DMS53 (cell line): Measurements from ENCODE around the gene PGF.

ENCODE experiments used
- DNase-seq: peaks from one replicate; lab custom pipeline; 2025; lab: John Stamatoyannopoulos, UW

The PGF gene

DNA sequence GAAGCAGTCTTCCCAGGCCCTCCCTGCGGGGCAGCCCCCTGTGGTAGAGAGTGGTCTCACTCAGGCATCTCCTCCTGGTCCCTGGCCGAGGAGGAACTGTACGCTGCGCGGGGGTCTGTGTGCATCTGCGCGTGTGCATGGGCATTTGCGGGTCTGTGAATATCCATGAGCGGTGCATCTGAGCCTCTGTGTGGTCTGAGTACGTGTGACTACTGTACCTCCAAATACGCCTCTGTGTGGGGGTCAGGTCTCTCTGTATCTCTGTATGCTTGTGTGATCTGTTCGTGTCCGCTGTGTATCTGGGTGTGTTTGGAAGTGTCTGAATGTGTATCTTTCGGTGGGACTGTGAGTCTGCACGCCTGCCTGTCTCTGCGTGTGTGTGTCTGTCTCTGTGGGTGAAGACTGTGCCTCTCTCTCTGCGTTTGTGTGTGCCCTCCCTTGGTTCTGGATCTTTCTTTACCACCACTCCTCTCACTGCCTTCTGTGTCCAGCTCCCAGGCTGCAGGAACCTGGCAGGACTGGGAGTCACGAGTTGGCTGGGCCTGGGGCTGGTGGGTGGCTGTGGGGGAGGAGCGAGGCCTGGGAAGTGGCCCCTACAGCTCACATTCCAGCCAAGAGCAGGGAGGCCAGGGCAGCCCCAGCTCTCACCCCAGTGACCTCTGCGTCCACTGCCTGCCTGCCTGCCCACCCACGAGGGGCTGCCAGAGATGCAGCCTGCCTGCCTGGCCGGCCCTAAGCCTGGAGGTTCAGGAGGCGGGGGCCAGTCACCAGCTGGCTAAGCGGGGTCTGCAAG is 1.1 kb upstream of the PGF start:
- DNase-seq: no peak

- DNase-seq: no peak
Measured at GRCh38 chr14:74956027-74956279, 556 bp upstream of the PGF start.

DNA sequence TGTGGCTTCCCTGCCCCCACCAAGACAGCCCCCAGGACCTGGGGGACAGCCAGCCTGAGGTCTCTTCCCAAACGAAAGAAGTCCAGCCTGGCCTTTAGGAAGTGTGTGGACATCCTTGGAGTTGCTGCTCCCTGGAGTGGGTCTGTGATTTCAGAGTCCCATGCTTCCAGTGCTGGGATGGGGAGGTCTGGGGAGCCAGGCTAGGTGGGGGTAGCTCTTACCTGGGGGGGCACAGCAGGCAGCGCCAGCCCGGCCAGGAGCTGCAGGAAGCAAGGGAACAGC is 509 bp downstream of the PGF start:
- DNase-seq: peak; percentile 27

- DNase-seq: peak; percentile 17
Measured at GRCh38 chr14:74954232-74954946, 1.0 kb downstream of the PGF start.

GRCh38 chr14:74953686-74954085 is 1.7 kb downstream of the PGF start:
- no peak for DNase-seq

- DNase-seq: no peak
Measured at GRCh38 chr14:74952697-74953484, 2.5 kb downstream of the PGF start.

DNA sequence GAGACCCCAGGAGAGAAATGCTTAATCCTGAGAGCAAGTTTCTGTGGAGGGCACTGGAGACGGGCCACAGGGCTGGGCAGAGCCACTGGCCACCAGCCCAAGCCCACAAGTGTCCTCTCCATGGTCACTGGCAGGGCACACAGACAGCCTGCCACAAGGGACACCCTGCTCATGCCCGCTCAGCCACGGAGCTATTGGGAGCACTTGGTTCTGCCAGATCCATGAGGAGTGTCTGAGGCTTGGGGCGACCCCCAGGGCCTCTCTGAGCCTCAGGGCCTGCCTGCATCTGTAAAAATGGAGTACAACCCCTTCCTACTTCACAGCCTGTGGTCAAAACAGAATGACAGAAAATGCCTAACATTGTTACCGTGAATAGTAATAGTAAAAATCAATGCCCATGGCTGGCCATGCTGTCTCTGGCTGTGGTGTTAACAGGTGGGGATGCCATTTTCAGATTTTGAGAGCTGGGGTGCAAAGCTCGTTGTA is 3.2 kb downstream of the PGF start:
- no peak for DNase-seq

DNA sequence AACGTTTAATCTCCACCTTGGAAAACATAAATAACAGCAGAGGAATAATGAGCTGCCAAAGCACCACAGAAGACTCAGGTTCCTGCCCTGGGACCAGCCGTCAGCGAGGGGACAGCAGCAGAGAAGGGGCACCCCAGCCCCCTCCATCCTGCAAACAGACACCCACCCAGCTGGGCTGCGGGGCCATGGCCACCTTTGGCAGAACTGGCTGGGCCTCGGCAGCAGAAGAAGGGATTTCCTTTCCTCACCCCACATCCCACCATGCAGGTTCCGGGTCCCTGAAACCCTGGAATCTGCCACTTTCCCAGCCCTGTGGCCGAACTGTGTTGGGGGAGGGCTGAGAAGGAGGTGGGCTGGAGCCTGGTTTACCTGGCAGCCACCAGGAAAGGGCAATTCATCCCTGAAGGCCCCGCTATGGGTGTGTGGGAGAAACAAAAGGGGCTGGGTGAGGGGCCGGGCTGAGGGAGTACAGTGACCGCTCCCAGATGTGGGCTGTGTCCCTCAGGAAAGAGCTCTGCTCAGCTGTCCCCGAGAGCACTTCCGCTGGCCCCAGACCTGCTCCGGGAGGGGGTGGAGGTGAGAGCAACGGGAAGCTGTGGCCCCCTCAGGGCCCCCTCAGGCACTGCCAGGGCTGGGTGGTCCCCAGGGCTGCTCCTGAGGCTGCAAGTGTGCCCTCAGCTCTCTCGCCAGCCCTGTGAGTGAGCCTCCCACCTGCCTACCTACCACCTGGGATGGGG is 3.8 kb downstream of the PGF start:
- no peak for DNase-seq

- peak; percentile 9 for DNase-seq
Measured at GRCh38 chr14:74950795-74951442, 4.5 kb downstream of the PGF start.

DNA sequence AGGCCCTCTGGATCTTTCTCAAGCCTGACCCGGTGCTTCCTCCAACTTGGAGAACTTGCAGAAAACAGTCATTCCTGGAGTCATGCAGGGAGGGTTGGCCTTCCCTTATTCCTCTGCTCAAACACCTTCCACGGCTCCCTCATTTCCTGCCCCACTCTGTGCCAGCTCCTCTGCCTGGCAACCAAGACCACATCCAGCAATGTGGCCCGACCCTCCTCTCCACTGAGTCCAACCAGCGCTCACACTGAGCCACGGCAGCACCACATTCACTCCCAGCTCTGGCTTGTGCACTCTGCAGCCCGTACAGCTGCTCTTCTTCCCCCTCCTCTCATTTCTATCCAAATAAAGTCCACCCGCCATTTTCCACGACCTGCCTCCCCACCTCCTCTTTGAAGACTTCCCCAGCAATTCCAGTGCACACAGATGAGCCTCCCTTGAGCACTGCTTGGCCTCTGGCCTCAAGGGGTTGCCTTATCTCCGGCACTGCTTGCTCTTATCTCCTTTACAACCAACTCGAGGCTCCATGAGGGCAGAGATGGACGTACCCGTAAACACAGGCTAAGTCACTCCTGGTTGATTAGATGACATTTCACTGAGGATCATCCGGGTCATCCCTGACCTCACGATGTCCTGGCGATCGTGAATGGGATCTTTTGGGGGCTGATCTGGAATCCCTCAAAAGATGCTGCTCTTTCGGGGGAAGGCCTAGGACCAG is 5.4 kb downstream of the PGF start:
- no peak for DNase-seq

GRCh38 chr14:74949191-74949601 is 6.2 kb downstream of the PGF start:
- DNase-seq: no peak

DNA sequence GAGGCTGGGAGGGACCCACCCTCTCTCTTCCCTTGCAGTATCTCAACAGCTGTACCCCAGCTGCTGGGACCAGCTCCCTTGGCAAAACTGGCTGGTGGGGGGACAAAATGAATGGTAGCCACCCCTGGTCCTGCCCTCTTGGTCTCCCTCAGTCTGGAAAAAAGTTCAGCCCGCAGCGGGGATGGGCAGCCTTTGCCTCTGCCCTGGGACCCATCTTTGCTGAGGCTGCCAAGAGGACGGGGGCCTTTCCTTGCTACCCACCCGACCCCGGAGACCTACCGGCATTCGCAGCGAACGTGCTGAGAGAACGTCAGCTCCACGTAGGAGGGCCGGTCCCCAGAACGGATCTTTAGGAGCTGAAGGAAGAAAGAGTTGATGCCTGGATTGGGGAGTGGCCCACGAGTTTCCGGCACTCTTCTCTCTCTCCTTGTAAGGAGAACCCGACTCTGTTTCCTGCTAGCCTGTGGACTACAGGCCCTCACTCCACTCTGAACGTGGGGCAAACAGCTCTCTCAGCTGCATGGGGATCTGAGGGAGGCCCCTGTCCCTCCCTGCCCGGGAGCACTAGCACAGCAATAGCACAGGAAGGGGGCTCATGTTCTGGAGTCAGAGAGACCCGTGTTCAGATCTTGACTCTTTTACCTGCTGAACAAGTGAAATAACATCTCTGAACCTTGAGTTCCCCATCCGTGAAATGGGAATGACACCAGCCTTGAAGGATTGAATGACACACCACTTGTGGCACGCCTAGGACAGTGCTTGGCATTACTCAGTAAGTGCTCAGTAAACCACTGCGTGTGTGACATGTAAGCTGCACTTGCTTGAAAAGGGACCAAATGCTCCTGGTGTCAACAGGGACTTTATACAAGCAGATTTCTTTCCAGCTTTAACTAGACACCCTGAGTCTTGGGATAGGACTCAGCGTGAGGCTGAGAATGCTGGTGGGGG is 6.9 kb downstream of the PGF start:
- DNase-seq: no peak

DNA sequence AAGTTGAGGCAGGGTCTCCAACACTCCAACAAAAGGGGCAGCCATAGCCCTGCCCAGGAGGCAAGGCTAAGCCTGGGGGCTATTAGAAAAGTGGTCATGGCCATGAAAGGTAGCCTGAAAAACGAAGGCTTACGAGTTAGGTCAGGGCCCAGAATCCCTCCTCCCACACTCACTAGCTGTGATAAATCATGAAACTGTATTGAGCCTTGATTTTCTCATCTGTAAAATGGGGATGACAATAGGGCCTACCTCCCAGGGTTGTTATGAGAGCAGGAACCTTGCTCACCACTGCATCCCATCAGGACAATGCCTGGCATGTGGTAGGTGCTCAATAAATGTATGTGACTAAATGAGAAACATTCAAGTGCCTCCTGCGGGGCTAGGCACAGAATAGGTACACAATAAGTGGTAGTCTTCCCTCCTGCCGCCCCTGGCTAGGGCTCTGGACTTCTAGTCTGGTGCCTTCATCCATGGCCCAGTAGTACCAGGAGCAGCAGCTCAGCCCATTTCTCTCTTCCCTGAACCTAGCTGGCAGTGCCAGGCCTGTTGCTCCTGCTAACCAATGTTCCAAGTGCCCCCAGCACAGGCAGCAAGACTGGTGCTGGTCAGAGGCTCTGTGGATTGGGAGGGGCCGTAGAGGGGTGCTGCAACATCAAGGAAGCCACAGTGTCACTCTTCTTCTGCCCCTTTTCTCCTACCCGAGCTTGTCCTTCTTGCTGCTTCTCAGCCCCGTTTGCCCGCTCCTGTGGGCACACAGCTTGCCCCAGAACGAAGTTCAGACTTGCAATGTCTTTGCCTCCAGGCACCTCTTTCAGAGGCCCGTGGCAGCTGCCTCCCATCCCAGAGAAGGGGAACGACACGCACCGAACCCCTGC is 7.8 kb downstream of the PGF start:
- DNase-seq: no peak

GRCh38 chr14:74946659-74947281 is 8.6 kb downstream of the PGF start:
- peak; percentile 53 for DNase-seq

- DNase-seq: peak; percentile 83
Measured at GRCh38 chr14:74945852-74946658, 9.3 kb downstream of the PGF start.

DNA sequence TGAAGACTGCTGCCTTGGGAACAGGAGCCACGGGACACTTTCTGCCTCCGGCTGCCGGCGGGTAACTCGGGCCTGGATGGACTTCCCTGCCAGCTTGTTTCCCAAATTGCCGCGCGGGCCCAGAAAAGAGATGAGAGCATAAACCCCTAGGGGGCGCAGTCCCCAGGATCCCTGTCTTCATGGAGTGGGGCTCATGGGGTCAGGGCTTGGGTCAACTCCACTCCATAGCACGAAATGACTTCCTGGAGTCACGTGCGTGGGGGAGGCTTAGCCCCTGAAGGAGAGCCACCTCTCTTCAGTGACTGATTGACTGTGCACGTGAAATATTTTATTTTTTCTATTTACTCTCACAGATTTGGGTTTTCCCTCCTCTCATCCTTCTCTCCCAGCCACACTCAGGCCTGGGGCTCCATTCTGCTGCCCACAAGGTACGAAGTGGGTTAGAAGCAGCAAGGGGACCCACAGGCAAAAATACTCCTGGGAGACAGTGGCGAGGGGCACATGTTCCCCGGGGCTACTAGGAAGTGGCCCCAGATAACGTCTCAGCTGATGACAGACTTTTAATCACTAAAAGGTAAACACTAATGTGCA is 10.0 kb downstream of the PGF start:
- DNase-seq: peak; percentile 72

DNA sequence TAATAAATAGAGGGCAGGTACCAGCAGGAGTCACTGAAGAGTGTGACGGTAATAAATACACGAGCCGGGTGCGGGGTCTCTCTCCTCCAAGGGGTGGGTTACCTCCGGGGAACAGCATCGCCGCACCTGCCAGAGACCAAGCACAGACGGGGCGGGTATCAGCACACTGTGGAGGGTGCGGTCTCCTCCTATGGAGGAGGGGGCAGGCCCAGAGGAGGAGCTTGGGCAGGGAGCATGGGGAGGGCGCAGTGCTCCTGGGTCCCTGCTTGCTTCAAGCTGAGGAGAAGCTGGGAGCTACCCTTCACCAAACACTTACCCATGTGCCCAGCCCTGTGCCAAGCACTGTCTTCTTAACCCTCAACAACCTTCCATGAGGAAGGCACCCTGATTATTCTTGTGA is 12.8 kb downstream of the PGF start:
- no peak for DNase-seq
